Endodermal cell (in vitro differentiated cells): Measurements from ENCODE around the gene PROM1. TPM values are rescaled to one million over a fixed set of nuclear protein-coding genes. Genes with fewer than 3 reads are reported as not detected.

Experiments used
- DNase-seq: peaks from one replicate; pipeline ENCODE4 v3.0.0-alpha.2; 2017
- H3K27ac ChIP-seq: 2 replicates; pipeline ENCODE4 v1.5.1; 2013; ENCODE audit warnings: mild to moderate bottlenecking, low read depth, low read length, moderate library complexity
- H3K27me3 ChIP-seq: 2 replicates; pipeline ENCODE4 v1.6.1; 2013; ENCODE audit warnings: mild to moderate bottlenecking, low read length, moderate library complexity; ENCODE audit not compliant: insufficient read depth, control insufficient read depth, poor library complexity, severe bottlenecking
- H3K36me3 ChIP-seq: 2 replicates; pipeline ENCODE4 v1.7.0; 2013; ENCODE audit warnings: mild to moderate bottlenecking, low read length, moderate library complexity; ENCODE audit not compliant: control insufficient read depth, insufficient read depth
- H3K4me1 ChIP-seq: one replicate; pipeline ENCODE4 v1.7.0; 2013; ENCODE audit warnings: low read length; ENCODE audit not compliant: control insufficient read depth, insufficient read depth
- H3K4me3 ChIP-seq: 2 replicates; pipeline ENCODE4 v1.5.1; 2013; ENCODE audit warnings: mild to moderate bottlenecking, low read length, moderate library complexity
- H3K9ac ChIP-seq: 2 replicates; pipeline ENCODE4 v1.6.1; 2013; ENCODE audit warnings: mild to moderate bottlenecking, low read length, moderate library complexity; ENCODE audit not compliant: poor library complexity, severe bottlenecking; ENCODE audit errors: extremely low read depth
- H3K9me3 ChIP-seq: 2 replicates; pipeline ENCODE4 v1.6.1; 2013; ENCODE audit warnings: mild to moderate bottlenecking, low read length, moderate library complexity; ENCODE audit not compliant: control insufficient read depth
- H3K27ac Mint-ChIP-seq: 2 replicates; pipeline ENCODE4 v1.8.0; 2020; ENCODE audit warnings: mixed read lengths
- H3K27me3 Mint-ChIP-seq: 2 replicates; pipeline ENCODE4 v1.8.0; 2021; ENCODE audit warnings: mild to moderate bottlenecking, mixed read lengths; ENCODE audit not compliant: insufficient read depth
- H3K36me3 Mint-ChIP-seq: 2 replicates; pipeline ENCODE4 v1.8.0; 2020; ENCODE audit warnings: low read depth, mixed read lengths
- H3K4me1 Mint-ChIP-seq: 2 replicates; pipeline ENCODE4 v1.8.0; 2020; ENCODE audit warnings: mixed read lengths
- H3K4me3 Mint-ChIP-seq: 2 replicates; pipeline ENCODE4 v1.8.0; 2020; ENCODE audit warnings: mild to moderate bottlenecking, moderate library complexity, mixed read lengths
- H3K9me3 Mint-ChIP-seq: 2 replicates; pipeline ENCODE4 v1.8.0; 2020; ENCODE audit warnings: mild to moderate bottlenecking, mixed read lengths
- CTCF ChIP-seq: fragments of 200-600 bp; sonication (generic); conservative IDR thresholded peaks from 2 replicates; pipeline ENCODE4 v1.5.0; 2021; ENCODE audit warnings: antibody characterized with exemption, mild to moderate bottlenecking
- WGBS, 2 experiments: methylation state at CpG; one replicate each; pipeline versions ENCODE4 v1.1.5 to v1.1.7; 2013; ENCODE audit warnings: missing lambda C conversion rate in 2 of 2, mixed read lengths in 1 of 2; ENCODE audit not compliant: insufficient coverage in 1 of 2, insufficient read length in 1 of 2; 5-methylcytosine and 5-hydroxymethylcytosine counted together
- total RNA-seq, 2 donors: library from RNA; stranded (reverse); fragmentation: NEBNext Ultra II Directional in 1 of 2; extraction: Animal tissue kit (Norgen Biotek cat#: 25700) in 1 of 2; gene quantifications; 2 replicates in 1 of 2; 3 replicates in 1 of 2; pipeline ENCODE4 v1.2.1, GENCODE V29; 2021

Gene PROM1
- total RNA-seq, 2 donors from 2014 or later, result 38.6 to 51.6 TPM

- no peak overlapping the region for H3K27ac Mint-ChIP-seq
- TF ChIP-seq CTCF, result no peak
- 87 to 90% methylated on average over 6 of the region's 6 CpGs for WGBS, 2 experiments
- no peaks in the 10 kb centered on the region for H3K9me3 Mint-ChIP-seq
- H3K9ac ChIP-seq, result no peak overlapping the region
- peaks cover 10% of the 10 kb centered on the region for H3K27me3 ChIP-seq
- H3K4me1 ChIP-seq, result no peaks in the 10 kb centered on the region
- H3K27ac ChIP-seq, result no peak overlapping the region
- H3K36me3 ChIP-seq, result no peaks in the 10 kb centered on the region
- H3K4me3 ChIP-seq, result no peak overlapping the region
- no peaks in the 10 kb centered on the region for H3K36me3 Mint-ChIP-seq
- no peaks in the 10 kb centered on the region for H3K9me3 ChIP-seq
- no peak overlapping the region for H3K4me3 Mint-ChIP-seq
- peaks cover 5% of the 10 kb centered on the region for H3K4me1 Mint-ChIP-seq
- no peak for DNase-seq
- peaks cover 26% of the 10 kb centered on the region for H3K27me3 Mint-ChIP-seq
Observed at GRCh38 chr4:16109256-16109655, 25.4 kb upstream of the PROM1 start.

- no peak overlapping the region for H3K27ac ChIP-seq
- DNase-seq, result peak; percentile 29
- no peak for TF ChIP-seq CTCF
- no peaks in the 10 kb centered on the region for H3K9me3 Mint-ChIP-seq
- H3K36me3 ChIP-seq, result no peaks in the 10 kb centered on the region
- no peak overlapping the region for H3K9ac ChIP-seq
- H3K4me3 Mint-ChIP-seq, result no peak overlapping the region
- no peak overlapping the region for H3K4me3 ChIP-seq
- no peaks in the 10 kb centered on the region for H3K9me3 ChIP-seq
- H3K27me3 ChIP-seq, result peaks cover 11% of the 10 kb centered on the region
- no peaks in the 10 kb centered on the region for H3K36me3 Mint-ChIP-seq
- H3K4me1 Mint-ChIP-seq, result no peaks in the 10 kb centered on the region
- H3K27ac Mint-ChIP-seq, result no peak overlapping the region
- H3K27me3 Mint-ChIP-seq, result peaks cover 26% of the 10 kb centered on the region
- 94 to 96% methylated on average over 5 to 6 of the region's 6 CpGs for WGBS, 2 experiments
- H3K4me1 ChIP-seq, result no peaks in the 10 kb centered on the region
Observed at GRCh38 chr4:16106956-16107355, 23.1 kb upstream of the PROM1 start.

- Mint-ChIP-seq H3K27ac (no peak overlapping the region), H3K27me3 (peaks cover 22% of the 10 kb centered on the region), H3K36me3 (no peaks in the 10 kb centered on the region), H3K4me1 (no peaks in the 10 kb centered on the region), H3K9me3 (no peaks in the 10 kb centered on the region), H3K4me3 (no peak overlapping the region)
- H3K4me1 ChIP-seq, result no peaks in the 10 kb centered on the region
- no peak overlapping the region for H3K27ac ChIP-seq
- peaks cover 9% of the 10 kb centered on the region for H3K27me3 ChIP-seq
- H3K9me3 ChIP-seq, result no peaks in the 10 kb centered on the region
- DNase-seq, result peak; percentile 20
- TF ChIP-seq CTCF, result no peak
- H3K36me3 ChIP-seq, result no peaks in the 10 kb centered on the region
- WGBS, 2 experiments, result 95 to 100% methylated on average over 1 to 2 of the region's 2 CpGs
- H3K4me3 ChIP-seq, result no peak overlapping the region
- H3K9ac ChIP-seq, result no peak overlapping the region
Observed at GRCh38 chr4:16104520-16104919, 20.7 kb upstream of the PROM1 start.
